SIG-M5 (cell line): Measurements from ENCODE around the gene LEMD3.

Source experiments
- DNase-seq: peaks from one replicate; lab custom pipeline; 2025; lab: John Stamatoyannopoulos, UW

The LEMD3 gene

GRCh38 chr12:65170209-65170881 is 962 bp downstream of the LEMD3 start:
- no peak for DNase-seq

GRCh38 chr12:65171073-65171472 is 1.7 kb downstream of the LEMD3 start:
- DNase-seq: no peak

- no peak for DNase-seq
Measured at GRCh38 chr12:65171870-65172269, 2.5 kb downstream of the LEMD3 start.

GRCh38 chr12:65175385-65175784 is 6.0 kb downstream of the LEMD3 start:
- DNase-seq: no peak

- no peak for DNase-seq
Measured at GRCh38 chr12:65182012-65182739, 12.8 kb downstream of the LEMD3 start.

- no peak for DNase-seq
Measured at GRCh38 chr12:65184176-65184857, 14.9 kb downstream of the LEMD3 start.

GRCh38 chr12:65184858-65185229 is 15.5 kb downstream of the LEMD3 start:
- DNase-seq: no peak

GRCh38 chr12:65187665-65188064 is 18.3 kb downstream of the LEMD3 start:
- DNase-seq: no peak

GRCh38 chr12:65188179-65188701 is 18.9 kb downstream of the LEMD3 start:
- DNase-seq: no peak

- no peak for DNase-seq
Measured at GRCh38 chr12:65189028-65189718, 19.8 kb downstream of the LEMD3 start.

GRCh38 chr12:65192963-65193516 is 23.7 kb downstream of the LEMD3 start:
- DNase-seq: no peak

- no peak for DNase-seq
Measured at GRCh38 chr12:65194949-65195348, 25.6 kb downstream of the LEMD3 start.

GRCh38 chr12:65195387-65196055 is 26.1 kb downstream of the LEMD3 start:
- DNase-seq: no peak

- DNase-seq: no peak
Measured at GRCh38 chr12:65196762-65197567, 27.6 kb downstream of the LEMD3 start.

- DNase-seq: no peak
Measured at GRCh38 chr12:65199604-65200003, 30.2 kb downstream of the LEMD3 start.

GRCh38 chr12:65200007-65200665 is 30.8 kb downstream of the LEMD3 start:
- no peak for DNase-seq

GRCh38 chr12:65203376-65203775 is 34.0 kb downstream of the LEMD3 start:
- no peak for DNase-seq

GRCh38 chr12:65204886-65205525 is 35.6 kb downstream of the LEMD3 start:
- no peak for DNase-seq

- DNase-seq: no peak
Measured at GRCh38 chr12:65205886-65206285, 36.5 kb downstream of the LEMD3 start.

- no peak for DNase-seq
Measured at GRCh38 chr12:65208125-65208524, 38.7 kb downstream of the LEMD3 start.
